ENCODE results near the gene NDFIP2. TPM values are rescaled to one million over a fixed set of nuclear protein-coding genes. Genes with fewer than 3 reads are reported as not detected.
"Not testable (repeated sequence)": the region's sequence is repeated elsewhere in the genome, so short reads cannot be mapped to it uniquely, and the experiment has no call there.

Gene NDFIP2
- total and polyA plus RNA-seq, 12 donors: 9.9 to 42.7 (median 33.2) TPM

DNA sequence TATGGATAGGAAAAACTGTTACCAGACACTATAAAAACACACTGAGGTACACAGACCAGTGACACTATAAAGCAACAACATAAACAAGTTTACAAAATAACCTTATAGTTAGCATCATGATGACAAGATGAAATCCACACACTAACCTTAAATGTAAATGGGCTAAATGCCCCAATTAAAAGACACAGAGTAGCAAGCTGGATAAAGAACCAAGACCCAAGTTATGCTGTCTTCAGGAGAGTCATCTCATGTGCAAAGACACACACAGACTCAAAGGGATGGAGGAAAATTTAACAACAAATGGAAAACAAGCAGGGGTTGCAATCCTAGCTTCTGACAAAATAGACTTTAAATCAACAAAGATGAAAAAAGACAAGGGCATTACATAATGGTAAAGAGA, 81.6 kb downstream of the NDFIP2 start:
- H3K9me3 ChIP-seq: peaks cover 0 to 60% (median 28%) of the 10 kb centered on the region in 11 donors
- no peak overlapping the region for H3K4me3 ChIP-seq
- H3K36me3 ChIP-seq: peaks cover 0 to 7% (median 0%) of the 10 kb centered on the region in 9 donors
- H3K27ac ChIP-seq: no peak overlapping the region
- intact Hi-C loops (cut with DNase I): no loop called here
- TF ChIP-seq, protein P1, sequence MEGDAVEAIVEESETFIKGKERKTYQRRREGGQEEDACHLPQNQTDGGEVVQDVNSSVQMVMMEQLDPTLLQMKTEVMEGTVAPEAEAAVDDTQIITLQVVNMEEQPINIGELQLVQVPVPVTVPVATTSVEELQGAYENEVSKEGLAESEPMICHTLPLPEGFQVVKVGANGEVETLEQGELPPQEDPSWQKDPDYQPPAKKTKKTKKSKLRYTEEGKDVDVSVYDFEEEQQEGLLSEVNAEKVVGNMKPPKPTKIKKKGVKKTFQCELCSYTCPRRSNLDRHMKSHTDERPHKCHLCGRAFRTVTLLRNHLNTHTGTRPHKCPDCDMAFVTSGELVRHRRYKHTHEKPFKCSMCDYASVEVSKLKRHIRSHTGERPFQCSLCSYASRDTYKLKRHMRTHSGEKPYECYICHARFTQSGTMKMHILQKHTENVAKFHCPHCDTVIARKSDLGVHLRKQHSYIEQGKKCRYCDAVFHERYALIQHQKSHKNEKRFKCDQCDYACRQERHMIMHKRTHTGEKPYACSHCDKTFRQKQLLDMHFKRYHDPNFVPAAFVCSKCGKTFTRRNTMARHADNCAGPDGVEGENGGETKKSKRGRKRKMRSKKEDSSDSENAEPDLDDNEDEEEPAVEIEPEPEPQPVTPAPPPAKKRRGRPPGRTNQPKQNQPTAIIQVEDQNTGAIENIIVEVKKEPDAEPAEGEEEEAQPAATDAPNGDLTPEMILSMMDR (IDR thresholded peaks at IDR 0.05): no peak
- H3K27me3 ChIP-seq: no peaks in the 10 kb centered on the region
- ATAC-seq (no peak), DNase-seq (no peak)
- H3K4me1 ChIP-seq: no peaks in the 10 kb centered on the region

DNA sequence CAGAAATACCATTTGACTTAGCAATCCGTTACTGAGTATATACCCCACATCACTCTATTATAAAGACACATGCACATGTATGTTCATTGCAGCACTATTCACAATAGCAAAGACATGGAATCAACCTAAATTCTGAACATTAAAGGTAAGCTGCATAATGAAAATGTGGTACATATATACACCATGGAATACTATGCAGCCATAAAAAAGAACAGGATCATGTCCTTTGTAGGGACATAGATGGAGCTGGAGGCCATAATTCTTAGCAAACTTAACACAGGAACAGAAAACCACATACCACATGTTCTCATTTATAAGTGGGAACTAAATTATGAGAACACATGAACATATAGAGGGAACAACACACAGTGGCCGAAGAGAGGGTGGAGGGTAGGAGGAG, 85.2 kb downstream of the NDFIP2 start:
- no peaks in the 10 kb centered on the region for H3K27me3 ChIP-seq
- WGBS, 2 donors: 98 to 100% methylated on average over 2 of the region's 2 CpGs
- ATAC-seq (no peak), DNase-seq (no peak)
- peaks cover 0 to 52% (median 28%) of the 10 kb centered on the region in 11 donors for H3K9me3 ChIP-seq
- intact Hi-C loops (cut with DNase I): no loop called here
- H3K4me1 ChIP-seq: no peaks in the 10 kb centered on the region
- no peak overlapping the region for H3K27ac ChIP-seq
- H3K36me3 ChIP-seq: no peaks in the 10 kb centered on the region
- TF ChIP-seq, protein P1 (IDR thresholded peaks at IDR 0.05): no peak
- H3K4me3 ChIP-seq: no peak overlapping the region

DNA sequence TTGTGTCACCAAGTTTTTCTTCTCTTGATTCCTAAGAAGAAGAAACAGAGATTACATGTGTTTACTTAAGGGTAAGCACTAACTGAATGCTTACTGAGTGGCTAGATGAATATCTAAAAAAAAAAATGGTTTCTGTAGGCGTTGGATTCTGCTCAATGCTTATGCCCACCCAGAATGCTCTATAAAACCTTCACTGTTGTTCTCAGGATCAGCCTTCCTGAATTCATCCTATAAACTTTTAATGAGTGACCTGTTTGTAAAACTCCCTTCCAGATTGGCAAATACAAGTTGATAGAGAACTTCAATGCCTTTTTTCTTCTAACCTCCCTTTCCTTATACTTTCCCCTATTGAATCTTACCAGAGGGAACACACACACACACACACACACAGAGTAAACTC, 90.2 kb downstream of the NDFIP2 start:
- 69 to 71% methylated on average over 1 of the region's 1 CpG for WGBS, 2 donors
- ATAC-seq: no peak
- Histone ChIP-seq H3K9me3 (peaks cover 0 to 5% (median 2%) of the 10 kb centered on the region in 11 donors), H3K27ac (no peak overlapping the region), H3K4me1 (no peaks in the 10 kb centered on the region), H3K4me3 (no peak overlapping the region), H3K27me3 (no peaks in the 10 kb centered on the region), H3K36me3 (no peaks in the 10 kb centered on the region)
- DNase-seq: no peak
- intact Hi-C loops (cut with DNase I): no loop called here
- TF ChIP-seq, protein P1 (IDR thresholded peaks at IDR 0.05): no peak

DNA sequence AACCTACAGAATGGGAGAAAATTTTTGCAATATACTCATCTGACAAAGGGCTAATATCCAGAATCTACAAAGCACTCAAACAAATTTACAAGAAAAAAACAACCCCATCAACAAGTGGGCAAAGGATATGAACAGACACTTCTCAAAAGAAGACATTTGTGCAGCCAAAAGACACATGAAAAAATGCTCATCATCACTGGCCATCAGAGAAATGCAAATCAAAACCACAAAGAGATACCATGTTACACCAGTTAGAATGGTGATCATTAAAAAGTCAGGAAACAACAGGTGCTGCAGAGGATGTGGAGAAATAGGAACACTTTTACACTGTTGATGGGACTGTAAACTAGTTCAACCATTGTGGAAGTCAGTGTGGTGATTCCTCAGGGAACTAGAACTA, 92.9 kb downstream of the NDFIP2 start:
- not testable (repeated sequence) for DNase-seq, H3K4me3 ChIP-seq

DNA sequence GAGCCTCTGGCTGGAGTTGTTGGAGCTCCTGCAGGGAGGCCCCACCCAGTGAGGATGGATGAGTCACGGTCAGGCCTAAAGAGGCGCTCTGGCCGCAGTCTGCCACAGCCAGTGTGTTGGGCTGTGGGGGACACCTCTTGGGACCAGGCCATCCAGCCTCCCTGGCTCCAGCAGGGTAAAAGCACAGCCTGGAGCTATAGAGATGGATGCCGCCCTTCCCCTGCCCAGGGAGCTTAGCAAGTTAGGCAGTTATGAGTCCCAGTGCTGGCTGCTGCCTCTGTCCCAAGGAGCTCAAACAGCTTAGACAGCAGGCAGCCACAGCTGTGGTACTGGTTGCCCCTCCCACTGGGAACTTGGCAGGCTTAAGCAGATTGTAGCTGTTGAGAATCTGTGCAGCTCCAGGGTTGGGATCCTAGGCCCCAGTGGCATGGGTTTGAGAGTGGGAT, 100.9 kb downstream of the NDFIP2 start:
- no peak overlapping the region for H3K27ac ChIP-seq
- H3K9me3 ChIP-seq: peaks cover 0 to 49% (median 20%) of the 10 kb centered on the region in 11 donors
- H3K27me3 ChIP-seq: no peaks in the 10 kb centered on the region
- no peaks in the 10 kb centered on the region for H3K36me3 ChIP-seq
- WGBS, 2 donors: 66 to 76% methylated on average over 4 of the region's 4 CpGs
- TF ChIP-seq, protein P1 (IDR thresholded peaks at IDR 0.05): no peak
- no peak overlapping the region for H3K4me3 ChIP-seq
- intact Hi-C loops (cut with DNase I): no loop called here
- DNase-seq (peak; percentile 11 to 35), ATAC-seq (peak in 6 of 8 donors; percentile 46 to 70 (median 60))
- peaks cover 0 to 8% (median 0%) of the 10 kb centered on the region in 9 donors for H3K4me1 ChIP-seq

More for the DNA sequence above, 92.9 kb downstream of the NDFIP2 start:
- intact Hi-C loops (cut with DNase I); H3K27ac ChIP-seq; H3K27me3 ChIP-seq; H3K4me1 ChIP-seq; ATAC-seq; H3K36me3 ChIP-seq: not testable (repeated sequence)
- H3K9me3 ChIP-seq: peaks cover 0 to 30% (median 13%) of the 10 kb centered on the region in 11 donors
